NCI-H146 (cell line): ENCODE results near the gene AKAP10.
A peak's percentile ranks its signal among the peaks of the same experiment; 100 is the strongest.
"Not testable (repeated sequence)": the region's sequence is repeated elsewhere in the genome, so short reads cannot be mapped to it uniquely, and the experiment has no call there.

ENCODE experiments used
- DNase-seq: peaks from one replicate; lab custom pipeline; 2025; lab: John Stamatoyannopoulos, UW

AKAP10 gene

GRCh38 chr17:19867329-19868078 is 110.1 kb downstream of the AKAP10 start, which contains the start of gene ULK2:
ULK2 (minus strand) TSS chr17:19867936; CDS start chr17:19867417, 519 bp downstream.
- peak; percentile 74 for DNase-seq

- DNase-seq, result peak; percentile 74
These were observed 110.6 kb downstream of the AKAP10 start for GRCh38 chr17:19867079-19867328.

DNA sequence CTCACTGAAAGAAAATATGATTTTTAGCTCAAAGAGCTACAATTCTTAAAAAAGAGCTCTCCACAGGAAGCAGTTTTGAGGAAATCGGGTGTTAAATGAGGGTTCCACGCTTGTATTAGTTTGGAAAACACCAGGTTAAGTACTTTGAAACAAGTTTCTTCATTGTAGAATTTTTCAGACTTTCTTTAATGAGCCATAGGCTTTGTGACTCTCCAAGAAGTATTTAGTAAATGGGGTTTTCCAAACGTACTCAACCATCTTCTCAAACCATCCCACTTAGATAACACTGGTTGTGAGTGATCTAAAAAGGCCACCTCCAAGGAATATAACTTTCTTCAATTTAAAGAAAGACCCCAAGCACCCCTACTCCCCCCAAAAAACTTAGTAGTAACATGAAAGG is 112.6 kb downstream of the AKAP10 start:
- no peak for DNase-seq

DNA sequence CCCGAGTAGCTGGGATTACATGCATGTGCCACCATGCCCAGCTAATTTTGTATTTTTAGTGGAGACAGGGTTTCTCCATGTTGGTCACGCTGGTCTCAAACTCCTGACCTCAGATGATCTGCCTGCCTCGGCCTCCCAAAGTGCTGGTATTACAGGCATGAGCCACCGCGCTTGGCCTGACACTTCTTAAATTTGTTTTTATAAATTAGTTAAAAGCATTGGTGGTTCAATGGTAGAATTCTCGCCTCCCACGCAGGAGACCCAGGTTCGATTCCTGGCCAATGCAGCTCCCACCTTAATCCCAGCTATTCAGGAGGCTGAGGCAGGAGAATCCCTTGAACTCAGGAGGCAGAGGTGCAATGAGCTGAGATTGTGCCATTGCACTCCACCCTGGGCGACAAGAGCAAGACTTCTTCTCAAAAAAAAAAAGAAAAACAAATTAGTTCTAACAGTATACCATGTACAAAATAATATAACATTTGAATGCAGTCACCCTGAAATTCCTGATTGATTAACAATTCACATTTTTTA is 116.9 kb downstream of the AKAP10 start:
- DNase-seq, result not testable (repeated sequence)

DNA sequence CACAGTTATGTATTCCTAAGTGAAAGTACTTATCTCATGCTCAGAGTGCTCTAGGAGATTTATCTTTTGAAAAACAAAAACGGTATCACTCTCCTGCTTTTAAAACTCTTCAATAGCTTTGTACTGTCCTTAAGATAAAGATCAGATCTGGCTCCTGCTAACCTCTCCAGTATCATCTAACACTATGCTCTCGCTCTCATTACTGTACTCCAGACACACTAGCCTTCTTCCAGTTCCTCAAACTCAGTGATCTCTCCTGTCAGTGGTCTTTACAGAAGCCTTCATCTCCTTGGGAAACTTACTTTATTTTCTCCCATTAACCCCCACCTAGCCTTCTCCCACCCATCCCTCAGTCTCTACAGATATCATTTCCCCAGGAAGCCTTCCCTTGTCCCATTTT is 120.0 kb downstream of the AKAP10 start:
- DNase-seq, result no peak
